GM21619 (cell line): Measurements from ENCODE around the gene MAPKBP1.

Experiments used
- ATAC-seq: cut with Tn5 transposase; IDR thresholded peaks from one replicate; pipeline ENCODE4 v1.9.1; 2021; ENCODE audit not compliant: unreplicated experiment

The MAPKBP1 gene

GRCh38 chr15:41806291-41807181 is 32.3 kb downstream of the MAPKBP1 start:
- no peak for ATAC-seq

GRCh38 chr15:41809121-41809520 is 34.8 kb downstream of the MAPKBP1 start:
- ATAC-seq: no peak

GRCh38 chr15:41809526-41810220 is 35.4 kb downstream of the MAPKBP1 start:
- ATAC-seq: no peak

GRCh38 chr15:41810651-41811431 is 36.6 kb downstream of the MAPKBP1 start:
- ATAC-seq: no peak

- ATAC-seq: no peak
Measured at GRCh38 chr15:41811432-41812195, 37.3 kb downstream of the MAPKBP1 start.

- ATAC-seq: no peak
Measured at GRCh38 chr15:41812820-41813375, 38.6 kb downstream of the MAPKBP1 start.

- ATAC-seq: no peak
Measured at GRCh38 chr15:41813426-41813825, 39.1 kb downstream of the MAPKBP1 start.

- no peak for ATAC-seq
Measured at GRCh38 chr15:41814534-41814933, 40.2 kb downstream of the MAPKBP1 start.

- no peak for ATAC-seq
Measured at GRCh38 chr15:41816788-41817187, 42.5 kb downstream of the MAPKBP1 start.

- ATAC-seq: no peak
Measured at GRCh38 chr15:41817327-41817726, 43.0 kb downstream of the MAPKBP1 start.

- ATAC-seq: no peak
Measured at GRCh38 chr15:41817781-41818180, 43.5 kb downstream of the MAPKBP1 start.

- ATAC-seq: no peak
Measured at GRCh38 chr15:41819455-41820050, 45.3 kb downstream of the MAPKBP1 start.

GRCh38 chr15:41820791-41821423 is 46.6 kb downstream of the MAPKBP1 start:
- no peak for ATAC-seq

GRCh38 chr15:41821831-41822230 is 47.5 kb downstream of the MAPKBP1 start:
- no peak for ATAC-seq

- no peak for ATAC-seq
Measured at GRCh38 chr15:41822471-41822870, 48.2 kb downstream of the MAPKBP1 start.

GRCh38 chr15:41822957-41823356 is 48.7 kb downstream of the MAPKBP1 start:
- no peak for ATAC-seq

GRCh38 chr15:41823502-41823901 is 49.2 kb downstream of the MAPKBP1 start:
- no peak for ATAC-seq

GRCh38 chr15:41824062-41824745 is 49.9 kb downstream of the MAPKBP1 start:
- ATAC-seq: no peak

- no peak for ATAC-seq
Measured at GRCh38 chr15:41825145-41825544, 50.9 kb downstream of the MAPKBP1 start.
